ENCODE measurements around the gene NRG2. TPM values are rescaled to one million over a fixed set of nuclear protein-coding genes. Genes with fewer than 3 reads are reported as not detected.

NRG2 gene
- polyA plus RNA-seq, 3 donors, result 2.0 to 4.8 (median 3.1) TPM

DNA sequence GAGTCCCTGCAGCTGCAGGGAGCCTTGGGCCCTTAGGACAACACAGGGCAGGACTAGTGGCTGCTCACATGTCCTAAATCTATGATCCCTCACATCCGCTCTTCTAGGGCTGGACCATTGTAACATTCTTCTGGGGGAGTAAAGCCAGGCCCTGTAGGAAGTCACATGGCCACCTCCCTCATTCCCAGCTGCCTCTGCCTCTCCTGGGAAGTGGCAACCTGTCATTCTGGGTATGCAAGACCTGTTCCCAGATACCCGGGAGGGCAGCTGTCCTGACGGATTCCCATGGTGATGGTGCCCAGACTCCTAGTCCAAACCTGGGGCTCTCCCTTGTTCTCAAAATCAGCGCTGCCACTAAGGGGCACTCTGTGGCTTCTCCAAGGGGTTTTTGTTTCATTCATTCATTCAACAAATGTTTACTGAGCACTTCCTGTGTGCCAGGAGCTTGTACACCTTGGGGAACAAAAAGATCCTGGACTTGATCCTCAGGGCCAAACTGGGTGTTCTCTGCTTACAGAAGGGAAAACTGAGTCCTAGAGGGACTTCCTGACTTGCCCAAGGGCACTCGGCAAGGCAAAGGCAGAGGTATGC, 161.9 kb downstream of the NRG2 start:
- 81 to 88% (median 82%) methylated on average over 5 of the region's 5 CpGs for WGBS, 3 donors

GRCh38 chr5:139880416-139881142, 162.5 kb downstream of the NRG2 start:
- WGBS, 3 donors, result 76 to 85% (median 80%) methylated on average over 17 to 18 of the region's 18 CpGs
- no peak overlapping the region for H3K27ac ChIP-seq (ENCODE audit: low read depth, low read length)

More for the DNA sequence above, 161.9 kb downstream of the NRG2 start:
- H3K27ac ChIP-seq (ENCODE audit: low read depth, low read length), result no peak overlapping the region

DNA sequence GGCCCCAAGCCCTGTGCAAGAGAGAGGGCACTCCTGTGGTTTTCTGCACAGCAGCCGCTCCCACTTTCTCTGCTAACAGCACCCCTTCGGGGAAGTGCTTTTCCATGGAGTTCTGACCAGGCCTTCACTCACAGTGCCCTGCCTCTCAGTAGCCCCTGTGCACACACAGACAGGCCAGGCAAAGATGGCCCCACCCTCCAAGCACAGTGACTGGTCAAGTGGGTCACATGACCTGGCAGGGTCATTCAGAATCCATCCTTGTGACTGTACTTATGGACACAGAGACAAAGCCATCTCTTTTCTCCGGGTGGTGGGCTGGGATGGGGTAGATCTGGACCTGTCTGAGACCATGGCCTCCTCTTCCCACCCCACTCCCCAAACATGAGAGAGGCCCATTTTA, 165.0 kb downstream of the NRG2 start:
- WGBS, 3 donors, result 91 to 96% (median 92%) methylated on average over 3 of the region's 3 CpGs
- no peak overlapping the region for H3K27ac ChIP-seq (ENCODE audit: low read depth, low read length)

GRCh38 chr5:139877129-139877597, 165.9 kb downstream of the NRG2 start:
- H3K27ac ChIP-seq (ENCODE audit: low read depth, low read length), result no peak overlapping the region
- 69 to 88% (median 69%) methylated on average over 6 of the region's 6 CpGs for WGBS, 3 donors

DNA sequence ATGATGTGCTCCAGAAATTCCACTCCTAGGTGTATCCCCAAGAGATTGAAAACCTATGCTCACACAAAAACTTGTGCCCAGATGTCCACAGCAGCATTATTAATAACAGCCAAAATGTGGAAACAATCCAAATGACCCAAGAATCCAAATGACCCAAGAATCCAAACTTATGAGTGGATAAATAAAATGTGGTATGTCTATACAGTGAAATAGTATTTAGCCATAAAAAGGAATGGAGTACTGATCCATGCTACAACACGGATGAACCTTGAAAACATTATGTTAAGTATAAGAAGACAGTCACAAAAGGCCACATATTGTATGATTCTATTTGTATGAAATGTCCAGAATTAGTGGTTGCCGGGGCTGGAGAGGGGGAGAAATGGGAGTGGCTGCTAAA, 167.1 kb downstream of the NRG2 start:
- 72 to 95% (median 76%) methylated on average over 2 of the region's 2 CpGs for WGBS, 3 donors
- no peak overlapping the region for H3K27ac ChIP-seq (ENCODE audit: low read depth, low read length)

DNA sequence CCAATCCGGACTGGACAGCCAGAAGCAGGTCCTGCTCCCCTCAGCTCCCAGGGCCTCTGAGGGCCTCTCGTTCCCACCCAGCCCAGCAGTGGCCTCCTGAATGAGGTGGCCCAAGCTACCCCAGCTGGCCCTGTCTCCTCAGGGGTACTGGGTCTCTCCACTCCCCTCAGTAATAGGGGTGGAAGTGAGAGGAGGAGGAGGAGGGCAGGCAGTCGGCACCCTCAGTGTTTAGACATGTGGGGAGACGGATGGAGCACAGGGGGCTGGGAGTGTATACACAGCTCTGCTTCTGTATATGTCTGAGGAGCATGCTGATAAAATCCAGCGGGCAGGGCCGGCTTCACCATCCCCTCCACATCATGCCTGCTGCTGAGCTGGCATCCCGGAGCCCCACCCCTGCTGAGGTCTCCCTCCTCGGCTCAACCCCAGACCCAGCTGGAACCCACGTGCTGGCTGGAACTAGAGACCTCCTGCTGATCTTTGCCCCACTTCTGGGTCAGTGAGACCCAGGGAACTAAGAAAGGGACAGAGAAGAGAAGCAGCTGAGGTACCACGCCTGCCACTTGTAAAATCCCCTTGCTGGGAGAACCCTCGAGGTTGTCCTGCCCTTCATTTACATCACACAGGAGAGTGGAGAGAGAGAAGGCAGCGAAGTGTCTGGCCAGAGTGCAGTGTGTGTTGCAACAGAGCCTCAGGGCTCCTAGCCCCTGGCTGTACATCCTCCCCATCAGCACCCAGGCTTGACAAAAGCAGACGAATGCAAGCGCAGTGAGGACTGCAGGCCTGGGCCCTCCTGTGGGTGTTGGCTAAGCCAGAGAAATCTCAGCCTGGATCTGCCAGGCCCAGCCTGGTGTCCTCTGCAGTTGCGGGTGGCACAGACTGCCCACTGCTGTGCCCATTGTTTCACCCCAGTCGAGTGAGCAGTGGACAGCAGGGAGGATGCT, 170.0 kb downstream of the NRG2 start:
- no peak overlapping the region for H3K27ac ChIP-seq (ENCODE audit: low read depth, low read length)
- WGBS, 3 donors, result 71 to 79% (median 73%) methylated on average over 16 of the region's 16 CpGs

- 77 to 92% (median 80%) methylated on average over 9 of the region's 9 CpGs for WGBS, 3 donors
- no peak overlapping the region for H3K27ac ChIP-seq (ENCODE audit: low read depth, low read length)
Observed at GRCh38 chr5:139872052-139872766, 170.9 kb downstream of the NRG2 start.

- H3K27ac ChIP-seq (ENCODE audit: low read depth, low read length), result no peak overlapping the region
- whole genome bisulfite sequencing, 3 donors, result 89 to 95% (median 89%) methylated on average over 9 of the region's 9 CpGs
Observed at GRCh38 chr5:139871614-139872013, 171.5 kb downstream of the NRG2 start.

DNA sequence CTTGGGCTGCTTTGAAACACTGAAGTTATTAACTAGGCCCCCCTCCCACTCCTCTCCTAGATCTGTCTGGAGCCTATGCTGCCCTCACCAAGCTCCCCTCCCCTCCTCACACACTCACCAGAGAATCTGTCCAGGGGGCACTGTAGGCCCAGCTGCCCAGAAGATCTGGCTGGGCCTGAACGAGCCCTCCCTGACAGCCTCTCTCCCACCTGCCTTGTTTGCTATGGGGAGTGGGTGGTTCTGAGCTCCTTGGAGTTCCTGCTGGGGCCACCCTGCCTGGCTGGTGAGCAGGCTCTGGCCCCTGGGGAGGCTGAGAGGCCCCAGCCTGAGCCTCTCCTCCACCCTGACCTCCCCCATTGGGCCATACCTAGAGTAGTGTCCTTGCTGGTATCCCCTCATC, 172.4 kb downstream of the NRG2 start:
- WGBS, 3 donors, result 87 to 100% (median 93%) methylated on average over 1 of the region's 1 CpG

DNA sequence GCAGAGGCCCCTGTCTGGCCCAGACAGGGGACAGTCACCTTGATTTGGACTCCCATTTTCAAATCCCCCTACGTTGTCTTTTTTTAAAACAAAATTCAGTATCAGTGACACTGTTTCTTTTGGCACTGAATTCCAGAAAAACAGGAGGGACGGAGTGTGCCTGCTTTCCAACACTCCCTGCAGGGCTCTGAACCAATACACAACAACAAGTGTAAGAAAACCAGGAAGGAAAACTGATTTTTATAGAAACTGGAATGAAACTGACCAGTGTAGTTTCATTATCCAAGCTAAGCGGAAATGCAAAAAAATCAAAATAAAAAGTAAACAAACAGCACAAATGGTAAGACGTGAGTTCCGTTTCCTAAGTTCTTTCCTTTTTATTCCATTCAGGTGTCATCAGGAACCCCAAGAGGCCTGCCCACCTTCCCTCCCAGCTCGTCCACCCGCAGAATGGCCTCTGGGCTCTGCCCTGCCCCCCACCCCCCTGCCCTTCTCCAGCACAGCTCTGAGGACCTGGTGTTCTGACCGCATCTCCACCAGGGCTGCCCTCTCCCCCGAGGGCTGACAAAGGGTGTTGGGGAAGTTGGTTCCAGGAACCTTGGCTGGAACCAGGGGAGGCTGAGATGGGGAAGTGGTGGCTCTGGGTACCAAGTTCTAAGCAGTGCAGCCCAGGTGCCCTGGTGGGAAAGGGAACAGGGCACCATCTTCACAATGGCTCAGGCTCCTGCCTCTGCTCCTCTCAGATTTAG, 173.9 kb downstream of the NRG2 start:
- 59 to 68% (median 68%) methylated on average over 9 of the region's 9 CpGs for WGBS, 3 donors
- H3K27ac ChIP-seq (ENCODE audit: low read depth, low read length), result no peak overlapping the region

More for the DNA sequence above, 172.4 kb downstream of the NRG2 start:
- no peak overlapping the region for H3K27ac ChIP-seq (ENCODE audit: low read depth, low read length)

- no peak overlapping the region for H3K27ac ChIP-seq (ENCODE audit: low read depth, low read length)
Observed at GRCh38 chr5:139867581-139867980, 175.5 kb downstream of the NRG2 start.

DNA sequence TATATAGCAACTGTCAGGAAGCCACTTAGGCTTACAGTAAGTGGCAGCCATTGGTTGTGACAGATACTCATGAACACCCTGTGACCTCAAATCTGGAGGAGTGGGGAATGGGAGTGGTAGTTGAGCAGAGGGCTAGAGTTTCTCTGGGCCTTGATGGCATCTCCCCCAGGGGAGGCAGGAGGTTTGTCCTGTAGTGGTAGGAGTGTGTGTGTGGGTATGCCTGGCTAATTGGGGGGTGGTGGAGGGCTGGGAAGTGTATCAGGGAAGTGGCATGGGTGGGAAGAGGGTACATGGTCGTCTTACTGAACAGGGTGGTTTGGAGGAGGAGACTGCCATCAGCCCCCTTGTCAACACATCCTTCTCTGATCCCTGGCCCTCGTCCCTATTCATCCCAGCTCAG, 176.0 kb downstream of the NRG2 start:
- no peak overlapping the region for H3K27ac ChIP-seq (ENCODE audit: low read depth, low read length)
- WGBS, 3 donors, result 67 to 73% (median 68%) methylated on average over 2 of the region's 2 CpGs

DNA sequence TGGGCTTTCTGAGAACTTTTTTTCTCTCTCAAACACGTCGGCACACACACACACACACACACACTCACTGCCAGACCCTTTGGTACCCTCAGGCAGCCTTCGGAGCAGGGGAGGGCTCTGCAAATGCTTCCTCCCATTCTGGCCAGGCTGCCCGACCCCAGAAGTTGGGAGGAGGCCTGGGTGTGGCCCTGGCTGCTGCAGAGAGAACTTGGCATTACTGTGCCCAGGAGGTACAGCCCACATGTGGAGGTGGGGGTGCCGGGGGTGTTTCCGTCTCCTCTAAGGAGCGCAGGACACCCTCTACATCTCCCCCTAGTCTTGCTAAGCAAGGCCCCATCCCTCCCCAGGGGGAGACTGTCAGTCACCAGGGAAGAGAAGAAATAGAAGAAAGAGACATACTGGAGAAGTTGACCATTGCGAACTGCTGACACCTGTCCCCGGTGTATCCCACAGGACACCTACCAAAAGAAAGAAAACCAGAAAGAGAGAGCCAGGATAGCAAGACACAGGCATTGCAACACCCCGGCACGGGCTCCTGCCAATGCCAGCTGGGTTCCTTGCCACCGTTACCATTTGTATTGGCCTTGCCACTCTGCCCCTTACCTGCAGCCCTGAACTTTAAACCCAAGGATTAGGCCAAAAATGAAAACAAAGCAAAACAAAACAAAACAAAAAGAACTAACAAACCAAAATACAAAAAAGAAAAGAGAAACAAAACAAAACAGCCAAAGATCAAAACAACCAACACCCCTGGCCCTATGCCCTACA, 178.2 kb downstream of the NRG2 start:
- H3K27ac ChIP-seq (ENCODE audit: low read depth, low read length), result no peak overlapping the region
- 73 to 81% (median 80%) methylated on average over 12 of the region's 12 CpGs for WGBS, 3 donors

DNA sequence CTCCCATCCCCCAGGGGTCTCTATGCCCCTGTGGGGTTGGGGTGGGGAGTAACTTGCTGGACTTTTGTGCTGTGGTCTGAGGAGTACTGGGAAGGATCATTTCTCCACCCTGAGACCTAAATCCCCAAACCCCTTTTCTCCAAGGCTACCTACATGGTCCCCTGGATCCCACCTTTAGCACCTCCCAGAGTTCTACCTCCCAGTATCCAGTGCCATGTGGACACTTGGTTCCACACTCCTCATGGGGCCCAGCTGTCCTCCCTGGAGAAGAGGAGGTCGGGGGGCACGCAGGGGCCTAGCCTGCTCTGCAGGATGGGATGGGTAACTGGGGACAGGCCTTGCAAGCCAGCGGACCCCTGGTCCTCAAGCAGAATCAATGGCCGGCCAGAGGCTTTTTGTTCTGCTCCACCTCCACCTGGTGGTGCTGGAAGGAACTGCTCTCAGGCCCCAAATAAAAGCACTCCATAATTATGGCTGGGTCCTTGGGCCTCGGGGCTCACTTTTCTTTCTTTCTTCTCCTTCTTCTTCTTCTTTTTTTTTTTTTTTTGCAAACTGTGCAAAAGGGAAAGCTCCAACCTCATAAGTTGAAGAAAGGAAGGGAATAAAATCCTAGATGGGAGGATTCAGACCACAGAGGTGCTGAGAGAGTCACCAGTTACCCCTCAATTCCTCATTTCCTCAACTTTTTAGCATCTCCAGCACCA, 179.1 kb downstream of the NRG2 start:
- no peak overlapping the region for H3K27ac ChIP-seq (ENCODE audit: low read depth, low read length)
- 19 to 27% (median 21%) methylated on average over 5 of the region's 5 CpGs for WGBS, 3 donors

DNA sequence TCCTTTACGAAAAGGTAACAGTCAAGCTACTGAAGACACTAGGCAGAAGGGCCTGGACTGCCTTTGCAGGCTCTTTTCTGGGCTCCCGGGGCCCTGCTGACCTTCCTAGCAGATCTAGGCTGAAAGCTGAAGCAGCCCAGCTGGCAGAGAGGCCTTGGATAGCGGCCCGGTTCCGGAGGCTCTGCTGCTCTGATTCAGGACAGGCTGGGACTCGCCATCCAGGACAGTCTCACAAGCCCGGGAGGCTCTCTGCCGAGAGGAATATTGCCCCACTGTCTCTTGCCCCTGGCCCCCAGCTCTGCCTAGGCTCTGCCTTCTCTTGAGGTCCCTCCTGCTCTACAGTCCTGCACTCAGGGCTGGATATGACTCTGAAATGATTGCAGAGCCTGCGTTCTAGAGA, 179.7 kb downstream of the NRG2 start:
- WGBS, 3 donors, result 66 to 82% (median 68%) methylated on average over 9 of the region's 9 CpGs
- H3K27ac ChIP-seq (ENCODE audit: low read depth, low read length), result no peak overlapping the region

- WGBS, 3 donors, result 78 to 85% (median 79%) methylated on average over 2 of the region's 2 CpGs
- H3K27ac ChIP-seq (ENCODE audit: low read depth, low read length), result no peak overlapping the region
Observed at GRCh38 chr5:139862803-139863202, 180.3 kb downstream of the NRG2 start.

GRCh38 chr5:139862313-139862712, 180.8 kb downstream of the NRG2 start:
- no peak overlapping the region for H3K27ac ChIP-seq (ENCODE audit: low read depth, low read length)
- WGBS, 3 donors, result 92 to 96% (median 95%) methylated on average over 2 of the region's 2 CpGs
